Suppressor macrophage (primary cell): Measurements from ENCODE around the gene SLC22A7.
"Not testable (repeated sequence)": the region's sequence is repeated elsewhere in the genome, so short reads cannot be mapped to it uniquely, and the experiment has no call there.

Source experiments
- DNase-seq, 4 experiments: peaks; one replicate each; pipeline ENCODE4 v3.0.0-alpha.2; 2020 to 2022

The SLC22A7 gene

DNA sequence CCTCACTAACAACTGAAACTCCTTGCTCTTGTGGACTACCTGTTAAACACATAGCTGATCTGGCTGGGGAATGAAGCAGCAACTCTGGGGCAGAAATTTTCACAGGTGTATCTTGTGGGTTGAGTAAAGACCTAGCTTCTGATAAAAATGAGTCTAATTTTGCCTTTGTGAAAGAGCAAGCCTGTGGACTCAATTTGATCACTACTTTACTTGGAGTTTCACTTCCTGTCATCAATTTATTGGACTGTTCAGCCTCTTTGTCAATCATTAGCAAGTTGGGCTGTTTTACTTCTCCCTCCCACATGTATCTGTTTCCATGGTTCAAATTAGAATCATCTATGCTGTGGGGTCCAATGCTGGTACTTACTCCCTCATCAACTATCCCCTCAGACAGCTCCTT is 40.2 kb downstream of the SLC22A7 start:
- DNase-seq: no peak

DNA sequence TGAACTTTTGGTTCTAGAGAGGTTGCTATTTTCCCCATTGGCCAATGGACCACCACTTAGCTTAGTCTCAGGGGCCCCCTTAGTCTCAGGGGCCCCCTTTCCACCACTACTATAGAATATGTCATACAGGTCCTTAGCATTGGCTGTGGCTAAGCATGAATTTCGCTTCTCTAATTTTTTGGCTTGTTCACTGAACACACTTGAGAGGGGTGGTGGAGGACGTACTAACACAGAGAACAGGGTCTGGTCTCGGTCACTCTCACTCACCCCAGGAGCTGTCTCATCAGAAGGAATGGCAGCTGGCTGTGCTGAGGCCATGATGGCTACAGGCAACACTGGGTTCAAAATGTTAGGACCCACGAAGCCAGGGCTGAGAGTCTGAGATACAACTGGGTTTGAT is 41.1 kb downstream of the SLC22A7 start:
- no peak for DNase-seq

DNA sequence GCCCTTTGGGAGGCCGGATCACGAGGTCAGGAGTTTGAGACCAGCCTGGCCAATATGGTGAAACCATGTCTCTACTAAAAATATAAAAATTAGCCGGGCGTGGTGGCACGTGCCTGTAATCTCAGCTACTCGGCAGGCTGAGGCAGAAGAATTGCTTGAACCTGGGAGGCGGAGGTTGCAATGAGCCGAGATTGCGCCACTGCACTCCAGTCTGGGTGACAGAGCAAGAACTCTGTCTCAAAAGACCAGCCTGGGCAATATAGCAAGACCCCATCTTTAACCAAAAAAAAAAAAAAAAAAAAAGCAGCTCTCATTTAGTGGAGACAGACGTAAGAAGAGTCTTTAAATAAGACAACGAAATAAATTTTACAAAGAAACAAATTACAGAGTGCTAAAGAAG is 48.2 kb downstream of the SLC22A7 start:
- DNase-seq: not testable (repeated sequence)

DNA sequence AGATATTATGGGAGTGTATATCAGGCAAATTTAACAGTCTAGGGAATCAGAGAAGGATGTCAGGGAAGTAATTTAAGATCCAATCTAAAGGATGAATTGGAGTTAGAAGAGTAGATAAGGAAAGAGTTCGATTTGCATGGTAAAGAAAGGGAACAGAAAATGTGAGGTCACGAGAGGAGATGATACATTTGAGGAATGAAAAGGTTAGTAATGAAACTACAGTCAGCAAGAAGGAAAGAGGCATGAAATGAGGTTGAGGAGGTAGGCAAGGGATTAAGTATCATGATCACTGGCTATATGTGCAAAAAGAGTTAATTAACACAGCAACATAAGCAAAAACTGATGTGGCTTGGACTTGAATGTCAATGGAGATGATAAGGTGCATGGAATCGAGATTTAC is 49.0 kb downstream of the SLC22A7 start:
- DNase-seq: no peak

DNA sequence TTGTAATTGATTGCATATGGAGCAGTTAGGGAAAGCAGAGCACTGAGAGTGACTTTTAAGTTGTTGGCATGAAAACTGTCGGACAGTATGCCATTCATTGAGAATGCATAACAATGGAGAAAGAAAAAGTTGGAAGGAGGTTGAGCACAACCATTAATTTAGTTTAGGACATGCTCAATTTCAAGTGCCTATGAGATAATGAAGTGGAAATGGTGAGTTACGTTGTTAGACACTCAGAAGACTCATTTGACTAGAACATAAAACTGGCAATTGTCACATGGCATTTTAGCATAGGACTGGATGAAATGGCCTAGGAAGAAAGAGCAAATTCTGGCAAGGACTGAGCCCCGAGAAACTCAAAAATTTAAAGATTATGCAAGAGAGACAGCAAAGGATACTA is 49.4 kb downstream of the SLC22A7 start:
- no peak for DNase-seq

DNA sequence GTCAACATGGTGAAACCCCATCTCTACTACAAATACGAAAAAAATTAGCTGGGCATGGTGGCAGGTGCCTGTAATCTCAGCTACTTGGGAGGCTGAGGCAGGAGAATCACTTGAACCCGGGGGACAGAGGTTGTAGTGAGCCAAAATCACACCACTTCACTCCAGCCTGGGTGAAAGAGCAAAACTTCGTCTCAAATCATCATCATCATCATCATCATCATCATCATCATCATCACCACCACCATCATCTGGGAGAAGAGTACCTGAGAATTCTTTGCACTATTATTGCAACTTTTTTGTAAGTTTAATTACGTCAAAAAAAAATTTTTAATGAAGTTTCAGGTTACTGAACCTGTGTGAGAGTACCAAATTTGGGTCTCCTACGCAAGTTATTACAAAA is 53.9 kb downstream of the SLC22A7 start:
- DNase-seq: not testable (repeated sequence)
